ENCODE data around the gene PTCD1.

DNA sequence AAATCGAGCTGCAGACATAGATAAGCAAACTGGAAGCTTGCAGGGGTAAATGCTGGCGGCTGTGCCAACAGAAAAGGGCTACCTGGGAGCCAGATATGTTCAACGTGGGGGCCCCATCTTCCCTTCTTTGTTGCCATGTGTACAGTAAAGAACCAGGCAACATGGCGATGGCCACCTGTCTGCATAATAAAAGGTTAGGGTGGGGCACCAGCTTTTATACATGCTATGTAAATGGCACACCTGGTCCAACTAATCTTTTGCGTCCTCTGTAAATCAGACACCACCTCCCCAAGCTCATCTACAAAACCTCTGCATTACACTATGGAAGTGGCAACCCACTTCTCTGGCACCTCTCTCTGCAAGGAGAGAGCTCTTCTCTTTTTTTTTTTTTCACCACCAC, 16.0 kb downstream of the PTCD1 start:
- no peak for TF ChIP-seq TARDBP (IDR thresholded peaks at IDR 0.05)
- no peak for TF ChIP-seq ELF4 (IDR thresholded peaks at IDR 0.05)
- no peak for TF ChIP-seq ARNT (IDR thresholded peaks at IDR 0.05)
- TF ChIP-seq FOXA1 (IDR thresholded peaks at IDR 0.05) = no peak
- TF ChIP-seq BHLHE40 (IDR thresholded peaks at IDR 0.05; ENCODE audit: borderline replicate concordance) = no peak
- no peak for TF ChIP-seq FOXM1 (IDR thresholded peaks at IDR 0.05; ENCODE audit: borderline replicate concordance)
- TF ChIP-seq L3MBTL2 (conservative IDR thresholded peaks at IDR 0.05) = no peak
- TF ChIP-seq CTBP1 (IDR thresholded peaks at IDR 0.05; ENCODE audit: borderline replicate concordance) = no peak
- no peak for TF ChIP-seq ZNF384 (IDR thresholded peaks at IDR 0.05)
- no peak for TF ChIP-seq SP1 (IDR thresholded peaks at IDR 0.05)
- TF ChIP-seq, protein P1, sequence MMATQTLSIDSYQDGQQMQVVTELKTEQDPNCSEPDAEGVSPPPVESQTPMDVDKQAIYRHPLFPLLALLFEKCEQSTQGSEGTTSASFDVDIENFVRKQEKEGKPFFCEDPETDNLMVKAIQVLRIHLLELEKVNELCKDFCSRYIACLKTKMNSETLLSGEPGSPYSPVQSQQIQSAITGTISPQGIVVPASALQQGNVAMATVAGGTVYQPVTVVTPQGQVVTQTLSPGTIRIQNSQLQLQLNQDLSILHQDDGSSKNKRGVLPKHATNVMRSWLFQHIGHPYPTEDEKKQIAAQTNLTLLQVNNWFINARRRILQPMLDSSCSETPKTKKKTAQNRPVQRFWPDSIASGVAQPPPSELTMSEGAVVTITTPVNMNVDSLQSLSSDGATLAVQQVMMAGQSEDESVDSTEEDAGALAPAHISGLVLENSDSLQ (IDR thresholded peaks at IDR 0.05) = no peak
- no peak for TF ChIP-seq FOXK2 (IDR thresholded peaks at IDR 0.05)
- TF ChIP-seq NFRKB (IDR thresholded peaks at IDR 0.05) = no peak
- TF ChIP-seq LEF1 (IDR thresholded peaks at IDR 0.05; ENCODE audit: borderline replicate concordance) = no peak
